ENCODE data around the gene CXCL16.

CXCL16 gene

GRCh38 chr17:4782652-4783051 lies 42.9 kb upstream of the CXCL16 start:
- TF ChIP-seq CTCF (conservative IDR thresholded peaks at IDR 0.05; ENCODE audit: low read depth, low read length), result no peak
- H3K4me3 ChIP-seq (ENCODE audit: low read length), result no peak overlapping the region
- DNase-seq (ENCODE audit: low read depth), result no peak

- no peak overlapping the region for H3K4me3 ChIP-seq (ENCODE audit: low read length)
- DNase-seq (ENCODE audit: low read depth), result no peak
- no peak for TF ChIP-seq CTCF (conservative IDR thresholded peaks at IDR 0.05; ENCODE audit: low read depth, low read length)
These were observed 40.7 kb upstream of the CXCL16 start for GRCh38 chr17:4780325-4780955.

- no peak for TF ChIP-seq CTCF (conservative IDR thresholded peaks at IDR 0.05; ENCODE audit: low read depth, low read length)
- no peak for DNase-seq (ENCODE audit: low read depth)
- H3K4me3 ChIP-seq (ENCODE audit: low read length), result no peak overlapping the region
These were observed 38.4 kb upstream of the CXCL16 start for GRCh38 chr17:4777969-4778760.

GRCh38 chr17:4772235-4772613 lies 32.5 kb upstream of the CXCL16 start:
- DNase-seq (ENCODE audit: low read depth), result no peak
- H3K4me3 ChIP-seq (ENCODE audit: low read length), result no peak overlapping the region
- TF ChIP-seq CTCF (conservative IDR thresholded peaks at IDR 0.05; ENCODE audit: low read depth, low read length), result no peak

- DNase-seq (ENCODE audit: low read depth), result no peak
- no peak within 1 kb of the TSS for H3K4me3 ChIP-seq (ENCODE audit: low read length)
- TF ChIP-seq CTCF (conservative IDR thresholded peaks at IDR 0.05; ENCODE audit: low read depth, low read length), result no peak
These were observed 31.9 kb upstream of the CXCL16 start, which contains the start of gene TM4SF5 for GRCh38 chr17:4771519-4772234. Gene TM4SF5 (plus strand): TSS chr17:4771886. CDS start chr17:4771923, 37 bp downstream.

GRCh38 chr17:4769628-4770027 lies 29.9 kb upstream of the CXCL16 start:
- H3K4me3 ChIP-seq (ENCODE audit: low read length), result no peak overlapping the region
- DNase-seq (ENCODE audit: low read depth), result no peak
- TF ChIP-seq CTCF (conservative IDR thresholded peaks at IDR 0.05; ENCODE audit: low read depth, low read length), result no peak

All from retinal pigment epithelial cell (primary cell).